HepG2 (cell line): Measurements from ENCODE around the gene CCDC88B. TPM values are rescaled to one million over a fixed set of nuclear protein-coding genes. Genes with fewer than 3 reads are reported as not detected.
A peak's percentile ranks its signal among the peaks of the same experiment; 100 is the strongest.

Source experiments
- AKAP8 ChIP-seq: sonication (generic); formaldehyde crosslinking; IDR thresholded peaks from 2 replicates; pipeline ENCODE4 v1.5.1; 2020; ENCODE audit warnings: mild to moderate bottlenecking, missing genetic modification reagents
- CEBPG ChIP-seq: IDR thresholded peaks from 2 replicates; pipeline ENCODE4 v1.6.1; 2016
- HNF1A ChIP-seq, 2 experiments: sonication (generic) in 1 of 2; formaldehyde crosslinking in 1 of 2; IDR thresholded peaks; 2 replicates each; pipeline versions ENCODE4 v1.4.0 to v1.6.1; 2016 to 2020; ENCODE audit warnings: borderline replicate concordance in 1 of 2, low read depth in 1 of 2, mild to moderate bottlenecking in 1 of 2, missing genetic modification reagents in 1 of 2
- PAWR ChIP-seq: sonication (generic); formaldehyde crosslinking; IDR thresholded peaks from 2 replicates; pipeline ENCODE4 v1.4.0; 2020; ENCODE audit warnings: missing genetic modification reagents, mild to moderate bottlenecking, borderline replicate concordance
- SKIL ChIP-seq: sonication (generic); formaldehyde crosslinking; IDR thresholded peaks from 2 replicates; pipeline ENCODE4 v1.8.0; 2022; ENCODE audit warnings: missing genetic modification reagents, mild to moderate bottlenecking, moderate library complexity, borderline replicate concordance
- TSC22D2 ChIP-seq: sonication (generic); formaldehyde crosslinking; IDR thresholded peaks from 2 replicates; pipeline ENCODE4 v1.5.1; 2020; ENCODE audit warnings: missing genetic modification reagents, mild to moderate bottlenecking, borderline replicate concordance
- ZBTB40 ChIP-seq, 2 experiments: fragments of 450-650 bp in 1 of 2; sonication (generic) in 1 of 2; formaldehyde crosslinking in 1 of 2; IDR thresholded peaks; 2 replicates each; pipeline versions ENCODE4 v1.6.1 to v1.8.0; 2016 to 2022; ENCODE audit warnings: antibody characterized with exemption in 1 of 2, mild to moderate bottlenecking in 1 of 2, missing genetic modification reagents in 1 of 2
- ZMYM4 ChIP-seq: sonication (generic); formaldehyde crosslinking; IDR thresholded peaks from 2 replicates; pipeline ENCODE4 v1.8.1; 2023; ENCODE audit warnings: mild to moderate bottlenecking, missing genetic modification reagents
- ZNF414 ChIP-seq: sonication (generic); formaldehyde crosslinking; IDR thresholded peaks from 2 replicates; pipeline ENCODE4 v1.5.0; 2020; ENCODE audit warnings: missing genetic modification reagents
- ZNF709 ChIP-seq: sonication (generic); formaldehyde crosslinking; IDR thresholded peaks from 2 replicates; pipeline ENCODE4 v1.5.0; 2020; ENCODE audit warnings: mild to moderate bottlenecking, missing genetic modification reagents
- ZSCAN31 ChIP-seq: sonication (generic); formaldehyde crosslinking; IDR thresholded peaks from 2 replicates; pipeline ENCODE4 v1.5.0; 2020; ENCODE audit warnings: low read depth, mild to moderate bottlenecking, missing genetic modification reagents
- polyA plus RNA-seq, 8 experiments: library from polyadenylated mRNA; depleted of rRNA in 3 of 8; stranded (reverse) in 7 of 8; unstranded in 1 of 8; fragments of >200 nt; fragmentation: Illumina TruSeq in 4 of 8; extraction: Trizol in 4 of 8; gene quantifications; 2 replicates each; pipeline versions ENCODE4 v1.2.1 to v1.2.3, GENCODE V29; 2011 to 2016; ENCODE audit warnings: low read depth in 4 of 8, missing spikeins in 1 of 8, mixed read lengths in 1 of 8; ENCODE audit not compliant: insufficient read depth in 1 of 8
- total RNA-seq, 5 experiments: library from RNA; depleted of rRNA; stranded (reverse); fragments of >200 nt; fragmentation: Illumina TruSeq; extraction: Trizol; gene quantifications; 2 replicates each; pipeline ENCODE4 v1.2.3, GENCODE V29; 2016; ENCODE audit warnings: low read depth in 1 of 5

Gene CCDC88B
- total and polyA plus RNA-seq, 2 of the 13 experiments (the other 11 are each of a cell fraction or from before 2014, with no cell fraction given) = 3.6 to 4.8 TPM

GRCh38 chr11:64358907-64359711, 19.1 kb downstream of the CCDC88B start, which contains the start of gene RPS6KA4 (continued):
- no peak for TF ChIP-seq SKIL (CRISPR knock-in tag)
- TF ChIP-seq PAWR (CRISPR knock-in tag) = no peak
- TF ChIP-seq ZMYM4 = no peak
- TF ChIP-seq ZNF709 = no peak
- no peak for TF ChIP-seq ZSCAN31
- TF ChIP-seq CEBPG (CRISPR knock-in tag) = no peak
- no peak for TF ChIP-seq HNF1A (IDR thresholded peaks at IDR 0.05; ENCODE audit: low read depth)
- TF ChIP-seq HNF1A (CRISPR knock-in tag; IDR thresholded peaks at IDR 0.05; ENCODE audit: borderline replicate concordance) = no peak
- TF ChIP-seq ZBTB40 (IDR thresholded peaks at IDR 0.05) = no peak
- no peak for TF ChIP-seq ZBTB40 (CRISPR knock-in tag; IDR thresholded peaks at IDR 0.05)
- TF ChIP-seq ZNF414 (CRISPR knock-in tag) = no peak
- TF ChIP-seq AKAP8 (CRISPR knock-in tag) = peak; percentile 89
- no peak for TF ChIP-seq TSC22D2 (CRISPR knock-in tag)
